Mammary epithelial cell (primary cell): ENCODE measurements around the gene EXOSC6.
A peak's percentile ranks its signal among the peaks of the same experiment; 100 is the strongest.

Experiments
- EZH2 ChIP-seq: IDR thresholded peaks from 2 replicates; pipeline ENCODE4 v1.6.1; 2012; ENCODE audit warnings: low read length, inconsistent platforms, borderline replicate concordance
- TF ChIP-seq, protein P1 (sequence below), 2 donors: IDR thresholded peaks in 1 of 2; conservative IDR thresholded peaks in 1 of 2; 2 replicates each; pipeline ENCODE4 v1.5.1; 2011 to 2012; ENCODE audit warnings: inconsistent platforms in 2 of 2, low read length in 2 of 2, mild to moderate bottlenecking in 2 of 2, control low read depth in 1 of 2, low read depth in 1 of 2; ENCODE audit not compliant: insufficient read depth in 1 of 2; ENCODE audit errors: extremely low read depth in 1 of 2

DNA sequence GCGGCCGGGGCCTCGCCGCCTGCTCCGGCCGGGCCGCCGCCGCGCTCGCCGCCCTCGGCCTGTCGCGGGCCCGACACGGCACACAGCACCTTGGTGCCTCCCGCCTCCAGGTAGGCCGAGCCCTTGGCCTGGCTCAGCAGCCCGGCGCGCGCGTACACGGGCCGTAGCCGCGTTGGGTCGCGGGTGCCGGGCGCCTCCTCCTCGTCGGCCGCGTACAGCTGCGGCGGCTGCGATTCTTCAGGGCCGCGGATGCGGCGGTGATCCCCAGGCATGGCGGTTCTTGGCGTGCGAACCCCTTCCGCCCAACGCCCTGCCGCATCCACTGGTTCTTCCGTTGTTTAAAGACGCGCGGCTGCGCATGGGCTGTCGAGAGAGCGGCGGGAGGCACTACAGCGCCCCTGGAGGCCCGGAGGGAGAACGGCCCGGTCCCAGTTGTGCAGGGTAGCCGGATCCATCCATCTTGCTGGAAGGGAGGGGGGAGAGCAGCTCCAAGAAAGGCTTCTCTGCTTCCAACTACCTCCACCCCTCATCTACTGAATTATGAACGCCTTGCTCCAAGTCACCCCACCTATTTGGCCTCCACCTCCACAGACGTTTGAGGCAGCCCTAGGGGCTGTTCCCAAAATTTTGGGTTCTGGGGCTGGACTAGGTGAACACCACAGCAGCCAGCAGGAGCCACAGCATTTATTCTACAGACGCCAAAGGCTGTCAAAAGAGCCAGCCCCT, at the start of gene EXOSC6:
- TF ChIP-seq, protein P1, sequence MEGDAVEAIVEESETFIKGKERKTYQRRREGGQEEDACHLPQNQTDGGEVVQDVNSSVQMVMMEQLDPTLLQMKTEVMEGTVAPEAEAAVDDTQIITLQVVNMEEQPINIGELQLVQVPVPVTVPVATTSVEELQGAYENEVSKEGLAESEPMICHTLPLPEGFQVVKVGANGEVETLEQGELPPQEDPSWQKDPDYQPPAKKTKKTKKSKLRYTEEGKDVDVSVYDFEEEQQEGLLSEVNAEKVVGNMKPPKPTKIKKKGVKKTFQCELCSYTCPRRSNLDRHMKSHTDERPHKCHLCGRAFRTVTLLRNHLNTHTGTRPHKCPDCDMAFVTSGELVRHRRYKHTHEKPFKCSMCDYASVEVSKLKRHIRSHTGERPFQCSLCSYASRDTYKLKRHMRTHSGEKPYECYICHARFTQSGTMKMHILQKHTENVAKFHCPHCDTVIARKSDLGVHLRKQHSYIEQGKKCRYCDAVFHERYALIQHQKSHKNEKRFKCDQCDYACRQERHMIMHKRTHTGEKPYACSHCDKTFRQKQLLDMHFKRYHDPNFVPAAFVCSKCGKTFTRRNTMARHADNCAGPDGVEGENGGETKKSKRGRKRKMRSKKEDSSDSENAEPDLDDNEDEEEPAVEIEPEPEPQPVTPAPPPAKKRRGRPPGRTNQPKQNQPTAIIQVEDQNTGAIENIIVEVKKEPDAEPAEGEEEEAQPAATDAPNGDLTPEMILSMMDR (conservative IDR thresholded peaks at IDR 0.05 in 1 of 2, IDR thresholded peaks at IDR 0.05 in 1 of 2; ENCODE audit: extremely low read depth in 1 of 2, insufficient read depth in 1 of 2, low read depth in 1 of 2, low read length in 2 of 2) = peak; percentile 86 to 91
- TF ChIP-seq EZH2 = no peak
